Memory B cell (primary cell): ENCODE results near the gene AHRR.
A peak's percentile ranks its signal among the peaks of the same experiment; 100 is the strongest.

Experiments
- ATAC-seq: fragments of 150-1000 bp; cut with Tn5 transposase; 2 replicates; pipeline ENCODE4 v1.10.0; 2021; ENCODE audit warnings: low read depth, mild to moderate bottlenecking, moderate library complexity
- DNase-seq, 2 donors: peaks; one replicate each; pipeline ENCODE4 v3.0.0; 2022; ENCODE audit warnings: low spot score in 2 of 2
- H3K27ac Mint-ChIP-seq: one replicate; pipeline ENCODE4 v1.8.0; 2022; ENCODE audit warnings: mild to moderate bottlenecking, moderate library complexity, mixed read lengths
- H3K27me3 Mint-ChIP-seq: one replicate; pipeline ENCODE4 v1.8.0; 2022; ENCODE audit warnings: mixed read lengths
- H3K36me3 Mint-ChIP-seq: one replicate; pipeline ENCODE4 v1.8.0; 2022; ENCODE audit warnings: mild to moderate bottlenecking, mixed read lengths
- H3K4me1 Mint-ChIP-seq: one replicate; pipeline ENCODE4 v1.8.0; 2022; ENCODE audit warnings: mixed read lengths
- H3K4me3 Mint-ChIP-seq: one replicate; pipeline ENCODE4 v1.8.0; 2022; ENCODE audit warnings: mild to moderate bottlenecking, moderate library complexity, mixed read lengths
- H3K9me3 Mint-ChIP-seq: one replicate; pipeline ENCODE4 v1.8.0; 2022; ENCODE audit warnings: mixed read lengths

AHRR gene

DNA sequence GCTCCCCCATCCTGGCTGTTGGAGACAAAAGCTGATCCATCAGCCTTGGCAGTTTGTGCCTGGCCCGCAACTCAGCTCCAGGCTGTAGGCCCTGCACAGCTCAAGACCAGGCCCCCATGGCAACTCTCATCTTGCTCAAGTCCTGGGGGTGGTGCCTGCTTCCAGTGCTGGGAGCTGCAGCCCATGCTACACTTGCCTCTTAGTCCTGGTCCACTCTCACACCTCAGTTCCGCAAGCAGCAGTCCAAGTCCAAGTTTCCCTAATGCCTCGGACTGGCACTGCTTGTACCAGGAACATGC is 14.2 kb downstream of the AHRR start:
- ATAC-seq = no peak
- H3K9me3 Mint-ChIP-seq = no peaks in the 10 kb centered on the region
- H3K36me3 Mint-ChIP-seq = no peaks in the 10 kb centered on the region
- no peaks in the 10 kb centered on the region for H3K4me1 Mint-ChIP-seq
- no peak overlapping the region for H3K27ac Mint-ChIP-seq
- no peak overlapping the region for H3K4me3 Mint-ChIP-seq
- peaks cover 8% of the 10 kb centered on the region for H3K27me3 Mint-ChIP-seq
- DNase-seq = no peak

DNA sequence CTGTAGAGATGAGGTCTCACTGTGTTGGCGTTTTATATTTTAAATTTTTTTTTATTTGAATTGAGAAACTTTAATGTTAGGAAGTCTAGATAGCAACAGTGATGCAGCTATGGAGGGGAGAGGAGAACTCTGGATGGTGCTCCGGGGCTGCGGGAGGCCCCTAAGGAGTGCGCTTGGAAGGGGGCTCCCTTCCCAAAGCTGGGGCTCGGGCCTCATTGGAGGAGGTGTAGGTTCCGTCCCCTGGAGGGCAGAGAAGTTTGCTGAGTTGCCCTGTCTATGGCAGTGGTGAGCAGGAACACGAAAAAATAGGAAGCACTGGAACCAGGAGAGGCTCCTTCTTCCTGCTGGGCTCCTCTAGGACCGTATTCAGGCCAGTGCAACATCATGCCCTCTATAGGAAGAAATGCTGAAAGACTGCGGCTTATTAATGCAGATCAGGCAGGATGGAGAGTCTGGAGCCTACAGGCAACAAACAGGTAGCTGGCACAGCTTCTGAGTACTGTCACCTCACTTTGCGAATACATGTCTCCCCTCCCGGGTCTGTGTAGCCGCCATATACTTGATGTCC is 16.1 kb downstream of the AHRR start:
- H3K4me1 Mint-ChIP-seq = no peaks in the 10 kb centered on the region
- DNase-seq (no peak), ATAC-seq (no peak)
- no peak overlapping the region for H3K4me3 Mint-ChIP-seq
- peaks cover 3% of the 10 kb centered on the region for H3K36me3 Mint-ChIP-seq
- no peaks in the 10 kb centered on the region for H3K9me3 Mint-ChIP-seq
- no peak overlapping the region for H3K27ac Mint-ChIP-seq
- H3K27me3 Mint-ChIP-seq = peaks cover 13% of the 10 kb centered on the region

DNA sequence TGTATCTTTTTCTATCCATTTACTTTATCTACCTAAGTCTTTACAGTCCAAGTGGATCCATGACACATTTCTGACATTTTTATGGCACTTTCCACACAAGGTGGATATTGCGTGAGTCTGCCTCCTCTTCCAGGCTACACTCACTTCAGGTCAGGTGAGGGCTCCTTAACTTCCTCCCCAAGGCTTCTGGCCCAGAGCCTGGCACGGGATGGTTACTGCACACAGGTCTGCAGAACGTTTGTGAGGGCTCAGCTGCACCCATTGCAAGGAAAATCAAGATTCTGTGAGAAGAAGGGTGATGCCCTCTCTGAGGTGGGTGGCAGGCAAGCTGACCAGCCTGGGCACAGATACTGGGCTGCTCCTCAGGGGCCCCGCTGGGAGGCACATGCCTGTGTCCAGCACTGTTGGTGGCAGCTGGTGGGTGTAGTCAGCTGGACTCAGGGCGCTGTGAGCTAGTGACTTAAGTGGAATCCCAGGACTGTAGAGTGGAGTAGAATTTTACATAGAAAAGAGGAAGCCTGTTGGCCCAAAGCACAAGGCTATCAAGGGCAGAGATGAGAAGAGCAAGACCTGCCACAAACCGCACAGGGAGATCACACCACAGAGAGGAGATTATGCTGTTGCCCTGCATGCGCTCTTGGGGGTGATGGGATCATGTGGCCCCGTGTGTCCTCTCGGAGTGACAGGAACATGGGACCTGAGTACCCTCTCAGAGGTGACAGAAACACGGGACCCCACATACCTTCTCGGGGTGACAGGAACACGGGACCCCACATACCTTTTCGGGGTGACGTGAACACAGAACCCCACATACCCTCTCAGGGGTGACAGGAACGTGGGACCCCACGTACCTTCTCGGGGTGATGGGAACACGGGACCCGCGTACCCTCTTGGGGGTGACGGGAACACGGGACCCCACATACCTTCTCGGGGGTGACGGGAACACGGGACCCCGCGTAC is 21.3 kb downstream of the AHRR start:
- peak overlapping the region; percentile 29 for H3K4me3 Mint-ChIP-seq

DNA sequence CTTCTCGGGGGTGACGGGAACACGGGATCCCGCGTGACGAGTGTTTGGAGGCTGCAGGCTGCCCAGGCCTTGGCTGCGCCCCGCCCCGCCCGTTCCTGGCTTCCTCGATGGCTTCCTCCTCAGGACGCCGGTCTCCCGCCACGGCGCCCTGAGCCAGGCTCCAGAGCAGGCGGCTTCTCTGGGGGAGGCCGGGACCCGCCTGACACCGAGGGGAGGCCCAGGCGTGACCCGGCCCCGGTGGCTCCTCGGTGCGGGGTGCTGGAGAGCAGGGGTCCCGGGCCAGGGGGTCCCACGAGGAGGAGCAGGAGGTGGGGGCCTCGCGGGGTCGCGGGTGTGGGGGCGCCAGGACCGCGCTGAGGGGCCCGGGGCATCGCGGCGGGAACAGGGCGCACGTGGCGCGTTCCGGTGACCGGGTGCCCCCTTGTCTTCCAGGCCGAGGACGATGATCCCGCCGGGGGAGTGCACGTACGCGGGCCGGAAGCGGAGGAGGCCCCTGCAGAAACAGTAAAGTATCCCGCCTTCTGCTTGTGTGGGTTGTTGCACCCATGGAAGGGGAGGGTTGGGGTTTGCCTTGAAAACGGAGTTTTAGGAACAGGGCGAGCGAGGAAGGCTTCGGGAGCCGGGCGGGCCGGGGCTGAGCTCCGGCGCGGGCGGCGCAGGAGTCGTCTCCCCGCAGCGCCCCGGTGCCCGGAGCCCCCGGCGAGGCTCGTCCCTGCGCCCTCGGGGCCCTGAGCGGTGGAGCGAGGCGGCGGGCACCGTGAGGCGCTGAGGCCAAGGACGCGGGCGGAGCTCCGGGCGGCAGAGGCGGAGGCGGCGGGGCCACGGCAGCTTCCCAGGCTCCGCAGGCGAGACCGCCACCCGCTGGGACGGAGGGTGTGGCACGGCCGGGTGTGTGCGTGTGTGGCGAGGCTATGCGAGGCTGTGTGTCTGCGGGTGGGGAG is 22.2 kb downstream of the AHRR start:
- Mint-ChIP-seq H3K36me3 (peaks cover 6% of the 10 kb centered on the region), H3K9me3 (no peaks in the 10 kb centered on the region), H3K4me1 (peaks cover 13% of the 10 kb centered on the region), H3K4me3 (peak overlapping the region; percentile 69), H3K27me3 (peaks cover 33% of the 10 kb centered on the region), H3K27ac (no peak overlapping the region)
- DNase-seq = no peak
- peak; percentile 76 for ATAC-seq

More for the DNA sequence above, 21.3 kb downstream of the AHRR start:
- Mint-ChIP-seq H3K36me3 (peaks cover 6% of the 10 kb centered on the region), H3K27ac (no peak overlapping the region), H3K27me3 (peaks cover 30% of the 10 kb centered on the region), H3K4me1 (peaks cover 13% of the 10 kb centered on the region), H3K9me3 (no peaks in the 10 kb centered on the region)
- ATAC-seq (no peak), DNase-seq (no peak)

DNA sequence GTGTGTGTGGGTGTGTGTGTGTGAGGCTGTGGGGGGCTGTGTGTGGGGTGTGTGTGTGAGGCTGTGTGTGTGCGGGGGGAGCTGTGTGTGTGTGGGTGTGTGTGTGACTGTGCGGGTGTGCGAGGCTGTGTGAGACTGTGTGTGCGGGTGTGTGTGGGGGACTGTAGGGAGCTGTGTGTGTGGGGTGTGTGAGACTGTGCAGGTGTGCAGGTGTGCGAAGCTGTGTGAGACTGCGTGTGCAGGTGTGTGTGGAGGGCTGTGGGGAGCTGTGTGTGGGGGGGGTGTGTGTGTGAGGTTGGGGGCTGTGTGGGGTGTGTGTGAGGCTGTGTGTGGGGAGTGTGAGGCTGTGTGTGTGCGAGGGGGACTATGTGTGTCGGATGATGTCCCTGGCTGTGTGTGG is 23.2 kb downstream of the AHRR start:
- Mint-ChIP-seq H3K9me3 (no peaks in the 10 kb centered on the region), H3K27me3 (peaks cover 33% of the 10 kb centered on the region), H3K4me3 (no peak overlapping the region), H3K27ac (peak overlapping the region; percentile 53), H3K4me1 (peaks cover 13% of the 10 kb centered on the region), H3K36me3 (peaks cover 6% of the 10 kb centered on the region)
- no peak for DNase-seq
- ATAC-seq = no peak

DNA sequence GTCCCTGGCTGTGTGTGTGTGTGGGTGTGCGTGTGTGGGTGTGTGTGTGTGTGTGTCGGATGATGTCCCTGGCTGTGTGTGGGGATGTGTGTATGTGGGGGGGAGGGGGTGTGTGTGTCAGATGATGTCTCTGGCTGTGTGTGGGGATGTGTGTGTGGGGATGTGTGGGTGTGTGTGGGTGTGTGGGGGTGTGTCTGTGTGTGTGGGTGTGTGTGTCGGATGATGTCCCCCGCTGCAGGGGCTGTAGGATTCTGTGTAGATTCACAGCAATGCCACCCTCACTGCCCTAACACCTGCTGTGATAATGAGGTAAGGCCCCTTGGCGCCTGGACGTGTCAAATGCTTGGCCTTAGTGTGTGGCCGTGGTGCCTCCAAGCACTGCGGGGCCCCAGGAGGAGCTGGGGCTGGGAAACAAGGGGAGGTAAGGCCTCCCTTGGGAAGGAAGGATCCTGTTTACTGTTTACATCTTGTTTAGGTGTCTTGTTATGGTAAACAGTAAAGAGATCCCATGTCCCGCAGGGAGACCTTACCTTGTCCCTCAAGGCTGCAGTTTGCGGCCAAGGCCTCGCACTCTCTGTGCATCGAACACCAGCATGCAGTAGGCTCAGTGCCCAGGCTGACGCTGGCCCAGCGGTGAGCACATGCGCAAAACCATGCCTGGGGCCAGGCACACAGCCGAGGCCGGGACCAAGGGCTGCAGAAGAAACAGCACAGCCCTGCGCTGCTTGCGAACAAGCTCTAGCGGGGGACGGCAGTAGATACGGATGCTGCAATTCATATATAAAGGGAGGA is 24.1 kb downstream of the AHRR start:
- peaks cover 36% of the 10 kb centered on the region for H3K27me3 Mint-ChIP-seq
- DNase-seq = no peak
- ATAC-seq = no peak
- peaks cover 6% of the 10 kb centered on the region for H3K36me3 Mint-ChIP-seq
- H3K27ac Mint-ChIP-seq = no peak overlapping the region
- peaks cover 13% of the 10 kb centered on the region for H3K4me1 Mint-ChIP-seq
- H3K9me3 Mint-ChIP-seq = no peaks in the 10 kb centered on the region
- H3K4me3 Mint-ChIP-seq = no peak overlapping the region

DNA sequence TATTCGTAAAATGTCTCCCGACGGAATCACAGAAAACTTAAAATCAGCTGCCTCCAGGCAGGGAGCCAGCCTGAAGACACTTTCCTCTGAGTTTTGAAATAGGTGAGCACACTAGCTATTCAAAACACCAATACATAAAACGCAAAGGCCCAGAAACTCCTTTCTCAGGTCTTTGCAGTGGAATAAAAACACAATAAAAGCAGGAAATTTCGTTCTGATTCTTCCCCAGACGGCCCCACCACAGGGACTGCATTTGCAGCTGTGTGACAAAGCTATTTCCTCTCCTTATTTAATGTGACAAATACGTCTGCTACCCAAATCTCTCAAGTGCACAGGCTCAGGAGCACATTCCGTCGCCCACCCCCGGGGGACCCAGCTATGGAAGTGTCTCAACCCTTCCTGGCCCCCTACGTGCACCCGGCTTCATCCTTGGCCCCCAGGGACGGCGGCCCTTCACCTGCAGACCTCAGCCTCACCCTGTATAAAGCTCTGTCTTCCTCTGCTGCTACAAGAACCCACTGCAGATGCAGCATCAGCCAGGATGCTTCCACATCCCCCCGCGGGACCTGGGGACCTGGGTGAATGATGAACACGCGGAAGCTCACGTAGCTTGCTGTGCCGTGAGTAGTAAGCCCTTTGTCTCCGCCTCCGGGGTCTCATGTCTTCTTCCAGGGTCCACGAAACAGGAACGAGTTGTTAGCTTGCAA is 24.9 kb downstream of the AHRR start:
- Mint-ChIP-seq H3K27me3 (peaks cover 38% of the 10 kb centered on the region), H3K4me3 (no peak overlapping the region), H3K36me3 (peaks cover 5% of the 10 kb centered on the region)

DNA sequence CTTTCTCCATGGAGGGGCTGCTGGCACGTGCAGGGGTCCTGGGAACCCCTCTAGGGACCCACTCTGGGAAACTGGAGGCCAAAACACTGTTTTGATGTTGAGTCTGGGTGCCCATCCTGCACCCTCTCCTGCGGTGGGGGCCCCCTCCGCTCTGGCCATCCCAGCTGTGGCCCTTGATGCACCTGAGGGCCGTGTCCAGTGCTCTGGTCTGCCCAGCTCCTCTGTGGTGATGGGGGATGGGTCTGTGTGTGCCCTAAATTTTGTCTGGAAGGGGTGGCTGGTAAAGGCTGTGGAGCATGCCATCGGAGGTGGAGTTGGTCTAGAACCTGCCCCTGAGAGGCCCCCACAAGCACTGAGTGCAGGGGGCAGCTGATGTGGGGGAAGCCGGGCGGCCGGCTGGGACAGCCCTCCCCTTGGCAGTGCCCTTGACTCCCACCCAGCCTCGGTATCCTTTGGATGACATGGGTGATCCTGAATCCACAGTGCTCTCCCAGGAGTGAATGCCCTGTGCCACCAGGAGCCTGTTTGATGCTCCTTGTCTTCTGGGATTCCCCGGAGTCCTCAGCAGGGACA is 26.3 kb downstream of the AHRR start:
- ATAC-seq (no peak), DNase-seq (no peak)
- Mint-ChIP-seq H3K9me3 (no peaks in the 10 kb centered on the region), H3K27ac (no peak overlapping the region), H3K4me3 (no peak overlapping the region), H3K4me1 (peaks cover 13% of the 10 kb centered on the region), H3K36me3 (peaks cover under 1% of the 10 kb centered on the region), H3K27me3 (peaks cover 32% of the 10 kb centered on the region)

More for the DNA sequence above, 24.9 kb downstream of the AHRR start:
- Mint-ChIP-seq H3K27ac (no peak overlapping the region), H3K4me1 (peaks cover 13% of the 10 kb centered on the region), H3K9me3 (no peaks in the 10 kb centered on the region)
- ATAC-seq (no peak), DNase-seq (no peak)

DNA sequence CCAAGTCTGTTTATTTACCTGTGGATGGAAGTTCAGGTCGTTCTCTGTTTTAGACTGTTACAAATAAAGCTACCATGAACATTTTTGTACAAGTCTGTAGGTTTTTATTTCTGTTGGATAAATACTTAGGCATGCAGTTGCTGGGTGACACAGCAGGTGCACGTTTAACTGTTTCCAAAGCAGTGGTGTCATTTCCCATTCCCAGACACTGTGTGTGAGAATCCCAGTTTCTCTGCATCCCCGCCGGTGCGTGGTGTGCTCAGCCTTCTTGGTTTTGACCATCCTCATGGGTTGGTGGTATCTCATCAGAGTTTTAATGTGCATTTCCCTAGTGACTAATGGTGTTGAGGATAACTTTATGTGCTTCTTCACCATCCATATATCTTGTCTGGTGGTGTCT is 27.2 kb downstream of the AHRR start:
- Mint-ChIP-seq H3K9me3 (no peaks in the 10 kb centered on the region), H3K4me1 (peaks cover 13% of the 10 kb centered on the region), H3K27ac (no peak overlapping the region), H3K4me3 (no peak overlapping the region), H3K36me3 (no peaks in the 10 kb centered on the region), H3K27me3 (peaks cover 27% of the 10 kb centered on the region)
- DNase-seq = no peak
- no peak for ATAC-seq

DNA sequence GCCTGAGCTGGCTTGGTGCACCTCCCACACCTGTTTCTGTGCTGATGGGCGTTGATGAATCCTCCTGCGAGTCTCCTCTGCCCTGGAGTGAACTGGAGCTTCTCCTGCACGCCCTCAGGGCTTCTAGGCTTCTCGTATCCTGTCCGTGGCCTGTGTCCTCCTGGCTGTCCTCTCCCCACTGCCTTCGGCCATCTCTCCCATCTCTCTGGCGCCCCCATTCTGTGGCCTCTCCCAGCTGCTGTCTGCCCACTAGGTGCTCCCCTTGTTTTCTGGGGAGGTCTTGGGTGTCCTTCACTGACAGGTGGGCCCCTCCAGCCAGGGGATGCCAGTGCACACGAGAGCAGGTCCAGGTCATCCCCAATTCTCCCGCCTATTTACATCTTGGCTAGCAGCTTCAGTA is 28.8 kb downstream of the AHRR start:
- Mint-ChIP-seq H3K36me3 (no peaks in the 10 kb centered on the region), H3K9me3 (no peaks in the 10 kb centered on the region), H3K27me3 (peaks cover 19% of the 10 kb centered on the region), H3K4me1 (peaks cover 8% of the 10 kb centered on the region), H3K27ac (no peak overlapping the region), H3K4me3 (no peak overlapping the region)
- no peak for DNase-seq
- ATAC-seq = no peak

DNA sequence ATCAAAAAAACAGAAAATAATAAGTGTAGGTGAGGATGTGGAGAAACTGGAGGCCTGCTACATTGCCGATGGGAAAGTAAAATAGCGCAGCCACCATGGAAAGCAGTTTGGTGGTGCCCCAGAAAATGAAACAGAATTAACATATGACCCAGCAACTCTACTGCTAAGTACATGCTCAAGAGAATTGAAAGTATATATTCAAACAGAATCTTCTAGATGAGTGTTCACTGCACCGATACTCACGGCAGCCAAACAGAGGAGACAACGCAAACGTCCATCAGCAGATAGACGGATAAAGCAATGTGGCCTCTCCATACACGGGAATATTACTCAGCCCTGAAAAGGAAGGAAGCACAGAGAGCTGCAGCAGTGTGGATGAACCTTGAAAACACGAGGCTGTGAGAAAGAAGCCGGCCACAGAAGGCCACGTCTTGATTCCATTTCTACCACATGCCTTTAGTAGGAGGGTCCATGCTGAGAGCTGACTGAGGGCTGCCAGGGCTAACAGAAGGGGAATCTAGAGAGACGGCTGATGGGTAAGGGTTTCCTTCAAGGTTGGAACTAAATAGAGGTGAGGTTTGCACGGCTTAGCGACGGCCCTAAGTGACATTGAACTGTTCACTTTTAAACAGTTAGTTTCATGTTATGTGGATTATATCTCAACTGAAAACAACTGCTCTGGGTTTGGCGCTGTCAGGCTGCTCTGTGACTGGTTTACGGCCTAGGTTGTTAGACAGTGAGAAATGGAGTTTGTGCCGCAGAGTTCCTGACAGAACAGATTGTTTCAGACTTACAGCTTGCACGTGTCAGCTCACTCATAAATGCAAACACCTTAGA is 29.8 kb downstream of the AHRR start:
- Mint-ChIP-seq H3K36me3 (no peaks in the 10 kb centered on the region), H3K4me3 (no peak overlapping the region), H3K9me3 (no peaks in the 10 kb centered on the region), H3K27me3 (peaks cover 18% of the 10 kb centered on the region), H3K27ac (no peak overlapping the region), H3K4me1 (peaks cover 7% of the 10 kb centered on the region)
- ATAC-seq (no peak), DNase-seq (no peak)

DNA sequence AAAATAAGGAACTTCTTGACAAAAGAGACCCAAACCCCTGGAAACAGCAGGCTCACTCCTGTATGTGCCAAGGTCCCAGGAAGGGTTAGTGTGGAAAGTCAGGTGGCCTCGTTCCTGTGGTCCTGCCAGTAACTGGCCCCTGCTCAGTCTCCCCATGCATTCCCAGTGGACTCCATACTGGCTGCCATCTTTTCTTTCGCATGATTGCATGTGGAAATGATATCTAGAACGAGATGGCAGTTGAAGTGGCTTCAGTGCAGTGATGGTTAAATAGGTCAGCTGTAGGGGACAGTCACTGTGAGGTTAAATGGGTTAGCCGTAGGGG is 30.4 kb downstream of the AHRR start:
- Mint-ChIP-seq H3K27me3 (peaks cover 15% of the 10 kb centered on the region), H3K9me3 (no peaks in the 10 kb centered on the region), H3K4me1 (peaks cover 3% of the 10 kb centered on the region), H3K4me3 (no peak overlapping the region), H3K36me3 (no peaks in the 10 kb centered on the region), H3K27ac (no peak overlapping the region)
- no peak for ATAC-seq
- DNase-seq = no peak
